HCEC 1CT (cell line): ENCODE results near the gene MAST4.
A peak's percentile ranks its signal among the peaks of the same experiment; 100 is the strongest.

Experiments
- DNase-seq: peaks from one replicate; pipeline ENCODE4 v3.0.0-alpha.2; 2017

The MAST4 gene

GRCh38 chr5:66969484-66969883, 373.3 kb downstream of the MAST4 start:
- DNase-seq: no peak

- DNase-seq: no peak
Measured at GRCh38 chr5:66969963-66970362, 373.8 kb downstream of the MAST4 start.

- DNase-seq: no peak
Measured at GRCh38 chr5:66972004-66972403, 375.8 kb downstream of the MAST4 start.

DNA sequence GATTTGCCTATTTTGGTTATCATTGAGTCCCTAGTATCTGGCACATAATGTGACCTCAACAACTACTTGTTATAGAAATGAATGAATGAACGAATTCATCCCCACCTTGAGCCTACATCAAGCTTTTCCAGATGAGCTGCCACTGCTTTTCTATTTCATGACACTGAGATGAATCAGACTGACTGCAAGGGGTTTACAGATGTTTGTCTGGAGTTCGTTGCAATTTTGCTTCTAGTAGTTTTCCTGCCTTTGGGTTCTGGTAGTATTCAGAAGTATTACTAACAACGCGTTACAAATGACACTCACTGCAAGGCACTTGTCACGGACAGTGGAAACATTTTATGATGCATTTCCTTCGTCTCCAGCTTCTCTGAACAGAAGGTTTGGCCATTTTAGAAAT, 378.1 kb downstream of the MAST4 start:
- peak; percentile 36 for DNase-seq

- no peak for DNase-seq
Measured at GRCh38 chr5:66976108-66976507, 379.9 kb downstream of the MAST4 start.

DNA sequence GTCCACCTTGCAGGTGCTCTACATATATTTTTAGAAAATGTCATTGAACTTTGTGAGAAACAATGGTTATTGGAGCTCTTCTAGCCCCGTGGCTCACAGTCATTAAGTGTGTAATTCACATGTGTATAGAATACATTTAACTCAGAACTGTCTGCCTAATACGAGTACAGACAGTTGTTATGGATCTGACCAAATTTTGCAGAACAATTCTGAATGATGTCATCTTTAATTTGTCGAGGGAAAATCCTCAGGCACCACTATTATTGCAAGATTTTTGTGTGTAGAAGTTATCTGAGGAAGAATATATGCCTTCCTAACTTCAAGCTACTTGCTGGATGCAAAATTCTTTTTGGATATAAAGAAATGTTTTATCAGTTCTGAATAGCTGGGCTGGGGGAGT, 383.5 kb downstream of the MAST4 start:
- DNase-seq: no peak

DNA sequence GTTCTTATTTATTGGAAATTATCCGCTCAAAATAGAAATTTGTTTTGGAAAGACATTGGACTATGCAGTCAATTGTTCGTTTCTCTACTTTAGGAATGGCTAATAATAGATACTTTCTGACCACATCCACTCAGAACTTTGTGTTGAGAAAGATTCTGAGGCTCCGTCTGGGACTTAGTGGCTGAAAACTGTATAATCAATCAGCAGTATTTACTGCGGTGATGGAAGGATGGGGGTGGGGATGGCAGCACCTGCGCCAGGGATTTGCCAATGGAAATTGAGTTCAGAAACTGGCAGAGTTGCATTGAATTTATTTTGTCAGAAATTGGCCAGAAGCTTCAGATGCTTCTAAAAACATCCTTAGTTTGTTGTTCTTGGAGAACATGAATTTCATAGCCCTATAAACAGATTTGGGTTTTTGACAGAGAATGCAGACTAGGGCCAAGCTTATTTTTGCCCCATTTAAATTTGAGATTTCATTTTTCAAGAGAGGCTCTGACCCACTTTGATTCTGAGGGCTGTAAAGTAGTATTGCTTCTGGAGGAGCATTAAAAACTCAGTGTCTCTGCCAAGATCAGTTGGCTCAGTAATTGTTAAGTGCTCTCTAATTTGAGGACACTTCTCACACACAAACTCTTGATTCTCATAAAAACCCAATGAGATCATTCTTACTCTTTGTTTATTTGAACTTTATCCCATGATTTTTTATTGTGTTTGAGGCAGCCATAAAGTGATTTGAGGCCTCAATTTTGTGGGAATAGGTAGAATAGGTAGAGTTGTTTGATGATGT, 385.3 kb downstream of the MAST4 start:
- DNase-seq: no peak

DNA sequence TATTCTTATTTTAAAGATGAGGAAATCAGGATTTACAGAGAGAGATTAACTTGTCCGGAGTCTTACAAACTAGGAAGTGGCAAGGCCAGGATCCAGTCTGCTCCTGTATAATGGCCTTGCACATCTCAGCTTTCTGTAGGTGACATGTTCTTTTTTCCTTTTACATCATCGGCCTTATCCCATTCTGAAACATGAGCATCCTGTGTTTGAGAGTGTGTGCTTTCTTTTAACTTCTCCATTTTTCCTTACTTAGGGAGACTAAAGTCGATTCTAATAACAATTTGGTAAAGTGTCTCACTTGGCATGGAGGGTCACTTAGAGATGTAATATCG, 385.8 kb downstream of the MAST4 start:
- no peak for DNase-seq

GRCh38 chr5:66982470-66982869, 386.3 kb downstream of the MAST4 start:
- DNase-seq: no peak

- no peak for DNase-seq
Measured at GRCh38 chr5:66985417-66985816, 389.2 kb downstream of the MAST4 start.

- DNase-seq: no peak
Measured at GRCh38 chr5:66986009-66986408, 389.8 kb downstream of the MAST4 start.

GRCh38 chr5:66986534-66986933, 390.3 kb downstream of the MAST4 start:
- no peak for DNase-seq

DNA sequence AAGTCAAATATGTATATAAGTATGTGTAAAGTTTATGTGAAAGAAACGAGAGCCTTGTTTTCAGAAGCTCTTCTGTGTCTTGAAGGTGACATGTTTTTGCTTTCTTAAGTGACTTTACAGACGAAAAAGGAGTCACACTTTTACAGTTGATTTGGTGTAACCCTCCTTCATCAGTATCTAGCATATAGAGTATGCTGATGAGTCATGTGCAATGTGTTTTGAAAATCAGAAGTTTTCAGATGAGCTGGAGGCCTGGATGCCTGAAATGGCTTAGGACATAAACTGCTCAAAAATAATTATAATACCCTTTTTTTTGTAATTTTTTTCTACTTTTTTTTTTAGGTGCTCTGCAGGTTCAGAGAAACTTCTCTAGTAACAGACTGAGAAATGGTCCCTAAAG, 390.9 kb downstream of the MAST4 start:
- DNase-seq: peak; percentile 50

DNA sequence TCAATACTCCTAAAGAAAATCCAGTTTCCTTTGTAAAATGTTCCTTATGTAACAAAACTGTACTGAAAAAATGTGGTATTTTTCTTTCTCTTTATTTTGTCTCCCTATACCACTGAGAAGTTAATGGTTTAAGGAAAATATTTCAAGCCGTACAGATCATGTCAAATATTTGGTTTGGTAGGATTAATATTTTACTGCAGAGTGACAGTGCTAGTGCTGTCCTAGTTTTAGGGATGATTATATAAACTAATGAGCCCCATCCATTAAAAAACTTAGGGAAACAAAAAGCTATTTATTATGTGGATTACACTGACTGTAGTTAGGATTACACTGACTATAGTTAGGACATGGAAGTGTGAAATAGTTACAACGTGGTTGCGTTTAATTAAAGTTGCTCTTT, 391.3 kb downstream of the MAST4 start:
- DNase-seq: no peak

DNA sequence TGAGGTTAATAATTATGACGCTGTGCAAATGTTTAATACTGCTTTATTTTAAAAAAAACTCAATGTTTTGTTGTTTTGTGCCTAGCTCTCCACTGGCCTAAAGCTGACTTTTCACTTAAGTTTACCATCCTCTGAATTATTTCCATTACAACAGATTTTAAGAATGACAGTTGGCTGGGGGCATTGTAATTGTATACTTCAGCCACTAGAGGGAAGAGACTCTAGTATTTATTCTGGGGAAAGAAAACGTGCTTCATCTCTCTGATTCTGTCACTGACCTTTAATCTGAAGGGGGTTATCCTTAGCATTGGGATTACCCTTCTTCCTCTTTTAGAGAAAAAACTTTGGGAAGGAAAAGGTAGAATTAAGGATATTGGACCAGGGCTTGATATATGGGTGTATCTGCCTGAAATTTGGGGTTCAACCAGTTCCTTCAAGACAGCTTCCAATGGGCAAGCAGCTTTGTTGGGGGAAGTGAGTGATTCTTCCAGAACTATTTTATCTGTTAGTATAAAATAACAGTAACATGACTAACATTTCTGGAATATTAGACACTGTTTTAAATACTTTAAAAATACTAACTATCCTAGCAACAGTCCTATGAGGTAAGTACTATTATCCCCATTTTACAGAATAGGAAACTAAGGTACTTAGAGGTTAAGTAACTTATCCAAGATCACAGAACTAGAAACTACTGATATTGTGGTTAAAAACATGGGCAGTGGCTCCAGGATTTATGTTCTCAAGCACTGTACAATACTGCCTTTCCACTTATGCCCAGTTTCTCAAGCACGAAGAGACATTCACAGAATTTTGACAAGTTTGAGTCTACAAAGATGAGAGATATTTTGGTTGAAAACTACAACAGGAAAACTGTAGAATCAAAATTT, 392.0 kb downstream of the MAST4 start:
- peak; percentile 63 for DNase-seq

DNA sequence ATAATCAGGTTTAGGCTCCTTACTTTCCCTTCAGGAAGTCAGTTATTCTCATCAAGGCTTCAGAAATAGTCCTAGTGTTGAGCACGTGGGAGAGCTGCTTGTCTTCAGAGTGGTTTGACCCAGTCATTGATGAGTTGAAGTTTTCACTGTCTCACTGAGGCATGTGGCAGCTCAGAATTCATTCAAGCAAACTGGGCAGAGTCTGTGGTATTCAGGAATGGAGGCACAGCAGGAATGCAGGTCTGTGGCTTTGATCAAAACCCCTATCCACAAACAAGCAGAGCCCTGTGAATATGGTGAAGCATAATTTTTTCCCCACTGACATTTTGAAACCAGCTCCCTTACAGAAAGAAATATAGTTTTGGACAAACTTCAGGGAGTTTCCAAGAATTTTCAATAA, 393.1 kb downstream of the MAST4 start:
- DNase-seq: peak; percentile 9

DNA sequence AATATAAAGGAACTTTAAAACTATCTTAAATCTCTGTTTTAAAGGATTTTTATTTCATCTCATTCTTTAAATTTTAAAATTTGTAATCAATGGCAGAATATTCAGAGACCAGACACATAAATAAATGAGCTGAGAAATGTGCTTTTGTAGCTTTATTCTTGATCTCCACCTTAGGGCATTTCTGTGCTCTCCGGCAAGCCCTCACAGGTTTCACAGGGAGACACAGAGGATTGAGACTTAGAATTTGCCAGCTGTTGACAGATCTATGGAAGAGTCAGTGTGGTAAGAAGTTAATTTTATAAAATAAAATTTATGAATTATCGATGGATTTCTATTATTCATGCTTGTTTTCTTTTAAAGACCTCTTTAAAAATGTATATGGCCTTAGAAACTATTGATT, 393.6 kb downstream of the MAST4 start:
- no peak for DNase-seq

GRCh38 chr5:66991746-66992145, 395.6 kb downstream of the MAST4 start:
- DNase-seq: no peak

DNA sequence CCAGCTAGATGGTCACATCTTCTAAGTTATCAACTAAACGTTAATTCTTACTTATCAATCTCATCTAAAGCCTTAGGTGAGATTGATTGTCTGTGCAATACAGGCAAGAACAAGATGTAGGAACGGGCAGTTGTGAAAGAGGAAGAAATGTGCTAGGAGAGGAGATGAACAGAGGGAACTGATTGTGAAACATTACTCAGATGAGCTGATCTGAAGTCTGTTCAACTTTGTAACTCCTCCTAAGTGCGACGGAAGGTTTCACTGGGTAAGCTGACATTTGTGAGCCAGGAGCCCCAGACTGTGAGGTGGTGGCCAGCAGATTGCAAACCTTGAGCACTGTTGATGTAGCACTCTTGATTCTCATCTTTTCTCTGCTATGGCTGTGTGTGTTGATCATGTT, 396.4 kb downstream of the MAST4 start:
- no peak for DNase-seq

DNA sequence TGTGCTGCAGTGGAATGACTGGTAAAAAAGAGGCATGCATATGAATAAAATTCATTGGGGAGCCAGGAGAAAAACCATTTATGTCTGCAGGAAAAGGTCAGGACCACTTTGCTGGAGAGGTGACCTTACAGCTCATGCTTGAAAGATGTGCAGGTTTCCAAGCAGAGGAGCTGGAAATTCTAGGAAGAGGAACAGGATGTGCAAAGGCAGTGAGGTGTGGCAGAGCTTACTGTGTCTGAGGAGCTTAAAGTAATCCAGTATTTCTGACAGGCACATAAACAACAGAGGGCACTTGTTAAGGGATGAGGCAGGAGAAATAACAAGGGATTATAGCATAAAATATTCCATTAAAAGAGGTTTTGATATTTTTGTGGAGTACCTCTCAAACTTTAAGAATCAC, 397.3 kb downstream of the MAST4 start:
- DNase-seq: no peak

DNA sequence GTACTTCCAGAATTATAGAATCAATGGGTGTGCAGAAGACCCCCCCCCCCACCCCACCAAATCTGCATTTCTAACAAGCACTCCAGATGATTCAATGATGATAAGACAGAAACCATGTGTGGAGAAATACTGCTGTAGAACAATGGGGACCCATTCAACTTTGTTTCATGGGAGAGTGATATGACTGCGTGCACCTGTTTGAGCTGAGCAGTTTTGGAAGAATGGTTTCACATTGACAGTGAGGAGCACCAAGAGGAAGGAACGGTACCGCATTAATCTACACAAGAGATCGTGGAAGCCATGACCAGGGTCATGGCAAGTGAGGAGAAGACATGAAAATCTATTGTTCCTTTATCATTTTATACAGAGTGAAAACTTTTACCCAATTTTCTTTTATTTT, 397.7 kb downstream of the MAST4 start:
- no peak for DNase-seq

GRCh38 chr5:66994790-66995189, 398.6 kb downstream of the MAST4 start:
- DNase-seq: no peak

GRCh38 chr5:67000794-67001475, 404.7 kb downstream of the MAST4 start:
- DNase-seq: no peak
